ENCODE measurements around the gene SNED1.

Gene SNED1

DNA sequence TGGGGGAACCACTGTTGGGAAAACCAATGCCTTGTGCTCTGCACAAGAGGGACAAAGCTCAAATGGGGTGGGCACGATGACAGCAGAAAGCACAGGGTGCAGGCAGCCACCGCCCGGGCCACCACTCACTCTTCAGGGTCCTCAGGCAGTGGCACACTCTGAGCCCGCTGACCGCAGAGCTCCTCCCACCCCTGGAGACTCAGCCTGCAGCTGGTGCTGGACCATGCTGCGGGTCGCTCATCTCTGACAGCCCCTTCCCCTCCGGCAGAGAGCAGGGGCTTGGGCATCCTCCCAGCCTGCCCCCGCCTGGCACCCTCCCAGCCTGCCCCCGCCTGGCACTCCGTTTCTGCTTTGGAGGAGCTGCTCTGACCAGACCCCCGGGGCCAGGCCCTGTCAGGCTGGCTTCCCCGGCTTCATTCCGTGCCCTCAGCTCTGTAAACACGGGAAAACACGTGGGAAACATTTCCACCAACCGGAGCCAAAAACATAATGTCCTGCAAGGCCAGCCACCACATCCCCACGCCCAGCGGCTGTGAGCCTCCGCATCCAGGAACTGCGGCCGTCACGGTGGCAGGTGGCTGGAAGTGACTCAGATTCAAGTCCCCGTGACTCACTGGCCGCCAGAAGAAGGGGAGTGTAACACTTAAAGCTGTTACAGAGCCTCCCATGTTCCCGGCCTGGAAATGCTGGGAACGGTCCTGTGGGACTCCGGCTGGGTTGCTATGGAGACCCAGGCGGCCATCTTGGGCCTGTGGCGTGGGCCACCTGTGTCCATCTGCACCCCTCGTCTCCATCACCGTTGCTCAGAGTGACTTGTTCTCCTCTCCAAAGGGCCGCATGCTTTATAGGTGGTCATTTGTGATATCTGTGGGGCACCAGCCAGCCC, 6.8 kb upstream of the SNED1 start:
- no peak for DNase-seq (ENCODE audit: low read depth in 4 of 4, low spot score in 1 of 4)

- DNase-seq (ENCODE audit: low read depth in 4 of 4, low spot score in 1 of 4) = no peak
Measured at GRCh38 chr2:240992572-240993291, 5.7 kb upstream of the SNED1 start.

- no peak for DNase-seq (ENCODE audit: low read depth in 4 of 4, low spot score in 1 of 4)
Measured at GRCh38 chr2:240993446-240994170, 4.8 kb upstream of the SNED1 start.

DNA sequence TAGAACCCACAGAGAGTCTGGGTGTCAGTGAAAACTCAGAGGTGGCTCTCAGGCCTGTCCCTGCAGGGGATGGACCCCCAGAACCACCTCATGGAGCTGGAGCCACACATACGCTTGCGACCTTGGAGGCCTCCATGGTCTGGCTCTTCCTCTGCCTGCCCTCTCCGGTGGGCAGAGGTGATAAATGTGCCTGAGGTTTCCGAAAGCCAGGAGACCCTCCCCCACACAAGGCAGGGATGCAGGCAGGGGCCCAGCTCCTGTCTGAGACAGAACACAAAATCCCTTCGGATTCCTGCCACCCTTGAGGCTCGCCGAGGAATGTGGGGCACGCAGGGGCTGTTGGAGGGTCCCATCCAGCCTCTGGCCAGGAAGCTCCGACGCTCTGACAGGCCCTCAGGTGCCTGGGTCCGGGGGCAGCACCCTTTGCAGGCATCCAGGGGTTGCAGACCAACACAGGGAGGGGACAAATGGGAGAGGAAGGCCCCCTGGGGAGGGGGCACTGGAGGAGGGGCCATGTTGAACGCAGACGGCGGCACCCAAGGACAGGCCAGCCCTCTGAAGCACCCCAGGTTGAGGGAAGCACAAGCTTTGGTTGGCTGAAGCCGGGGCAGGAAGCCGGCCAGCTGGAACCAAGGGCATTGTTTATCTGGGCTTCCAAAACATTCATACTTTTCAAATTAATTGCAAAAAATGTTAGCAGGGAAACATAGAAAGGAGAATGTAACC, 4.1 kb upstream of the SNED1 start:
- no peak for DNase-seq (ENCODE audit: low read depth in 4 of 4, low spot score in 1 of 4)

GRCh38 chr2:240995041-240996021, 3.1 kb upstream of the SNED1 start:
- no peak for DNase-seq (ENCODE audit: low read depth in 4 of 4, low spot score in 1 of 4)

DNA sequence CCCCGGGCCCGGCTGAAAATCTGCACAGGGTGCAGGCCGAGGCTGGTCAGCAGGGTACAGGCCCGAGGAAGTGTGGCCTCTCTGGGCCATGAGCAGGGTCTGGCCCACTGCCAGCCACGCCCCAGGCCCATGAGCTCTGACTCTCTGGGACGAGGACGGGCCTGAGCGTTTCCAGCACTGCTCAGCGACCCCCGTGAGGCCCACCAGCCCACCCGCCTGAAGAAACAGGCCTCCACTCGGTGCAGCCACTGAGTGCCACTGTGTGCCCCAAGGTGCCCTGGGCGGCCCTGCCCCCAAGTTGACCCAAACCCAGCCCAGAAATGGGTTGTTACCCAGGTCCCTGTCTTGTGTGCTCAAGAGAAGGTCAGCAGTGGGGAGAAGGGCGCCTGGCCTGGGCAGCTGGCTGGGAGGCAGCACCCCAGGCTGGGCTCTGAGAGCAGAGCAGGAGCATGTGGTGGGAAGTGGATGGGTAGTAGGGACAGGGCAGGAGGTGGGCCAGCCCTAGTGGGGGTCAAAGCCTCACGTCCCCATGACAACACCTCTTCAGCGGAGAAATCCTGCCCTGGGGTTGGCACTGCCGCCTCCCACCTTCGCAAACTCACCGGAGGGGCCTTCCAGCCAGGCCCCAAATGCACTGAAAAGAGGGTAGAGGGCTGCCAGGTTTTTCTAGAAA, 2.1 kb upstream of the SNED1 start:
- DNase-seq (ENCODE audit: low read depth in 4 of 4, low spot score in 1 of 4) = no peak

- DNase-seq (ENCODE audit: low read depth in 4 of 4, low spot score in 1 of 4) = no peak
Measured at GRCh38 chr2:240996834-240997140, 1.6 kb upstream of the SNED1 start.

DNA sequence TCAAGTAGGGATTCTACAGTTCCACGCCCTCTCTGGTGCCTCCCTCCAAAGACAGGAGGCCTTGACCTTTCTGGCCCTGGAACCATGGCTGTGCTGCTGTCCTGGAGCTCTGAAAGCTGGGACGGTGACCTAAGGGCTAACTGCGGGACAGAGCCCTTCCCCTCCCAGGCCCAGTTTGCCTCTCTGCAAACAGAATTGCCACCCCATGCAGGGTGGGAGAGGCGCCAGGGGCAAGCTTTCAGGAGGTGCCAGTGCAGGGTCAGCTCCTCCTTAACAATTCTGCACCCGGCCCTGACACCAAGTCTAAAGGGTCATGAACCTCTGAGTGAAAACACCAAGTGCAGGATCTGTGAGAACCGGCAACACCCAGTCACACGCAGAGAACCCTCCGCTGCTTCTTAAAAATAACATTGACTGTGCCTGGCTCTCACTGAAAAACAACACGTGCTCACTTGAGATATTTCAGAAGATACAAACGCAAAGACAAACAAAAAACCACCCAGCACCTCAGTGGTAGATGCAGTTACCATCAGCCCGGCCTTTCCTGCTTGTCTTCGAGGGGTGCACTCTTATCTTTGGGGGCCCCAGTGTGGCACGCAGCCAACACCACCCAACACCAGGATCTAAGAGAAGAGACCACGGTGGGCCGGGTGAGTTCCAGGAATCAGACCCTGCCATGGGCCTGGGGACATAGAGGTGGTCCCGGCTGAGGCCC, 1.1 kb upstream of the SNED1 start:
- no peak for DNase-seq (ENCODE audit: low read depth in 4 of 4, low spot score in 1 of 4)

GRCh38 chr2:240998706-240998994, 232 bp downstream of the SNED1 start:
- no peak for DNase-seq (ENCODE audit: low read depth in 4 of 4, low spot score in 1 of 4)

DNA sequence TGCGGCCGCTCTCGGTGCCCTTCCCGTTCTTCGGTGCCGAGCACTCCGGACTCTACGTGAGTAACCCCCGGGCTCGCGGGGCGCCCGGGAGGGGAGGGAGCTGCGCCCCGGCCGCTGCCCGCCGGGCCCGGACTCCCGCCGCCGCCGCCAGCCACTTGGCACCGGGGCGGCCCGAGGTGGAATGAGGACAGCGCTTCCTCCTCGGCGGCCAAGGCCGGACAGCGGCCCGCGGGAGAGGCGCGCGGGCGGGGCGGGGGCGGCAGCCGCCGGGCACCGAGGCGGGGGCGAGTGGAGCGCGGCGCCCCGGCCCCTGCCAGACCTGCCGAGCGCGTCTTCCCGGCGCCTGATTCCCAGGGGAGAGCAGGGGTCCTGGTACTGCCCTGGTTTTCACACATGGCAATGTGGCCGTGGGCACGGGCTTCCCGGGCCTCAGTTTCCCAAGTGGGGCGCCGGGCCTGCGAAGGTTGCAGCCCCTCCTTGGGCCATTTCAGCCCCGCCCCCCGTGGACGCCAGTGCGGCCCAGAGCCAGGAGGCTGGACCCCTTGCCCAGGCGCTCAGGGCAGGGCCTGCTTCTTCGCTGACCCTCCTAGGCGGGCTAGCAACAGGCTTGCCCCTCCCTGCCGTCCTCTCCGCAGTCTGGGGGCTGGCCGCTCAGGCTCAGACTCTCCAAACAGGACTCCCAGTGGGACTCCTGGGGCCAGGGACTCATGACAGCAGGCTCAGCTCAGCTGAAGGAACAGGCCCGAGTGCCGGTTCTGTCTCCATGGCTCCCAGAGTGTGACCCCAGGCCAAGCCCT, 775 bp downstream of the SNED1 start:
- DNase-seq (ENCODE audit: low read depth in 4 of 4, low spot score in 1 of 4) = no peak

DNA sequence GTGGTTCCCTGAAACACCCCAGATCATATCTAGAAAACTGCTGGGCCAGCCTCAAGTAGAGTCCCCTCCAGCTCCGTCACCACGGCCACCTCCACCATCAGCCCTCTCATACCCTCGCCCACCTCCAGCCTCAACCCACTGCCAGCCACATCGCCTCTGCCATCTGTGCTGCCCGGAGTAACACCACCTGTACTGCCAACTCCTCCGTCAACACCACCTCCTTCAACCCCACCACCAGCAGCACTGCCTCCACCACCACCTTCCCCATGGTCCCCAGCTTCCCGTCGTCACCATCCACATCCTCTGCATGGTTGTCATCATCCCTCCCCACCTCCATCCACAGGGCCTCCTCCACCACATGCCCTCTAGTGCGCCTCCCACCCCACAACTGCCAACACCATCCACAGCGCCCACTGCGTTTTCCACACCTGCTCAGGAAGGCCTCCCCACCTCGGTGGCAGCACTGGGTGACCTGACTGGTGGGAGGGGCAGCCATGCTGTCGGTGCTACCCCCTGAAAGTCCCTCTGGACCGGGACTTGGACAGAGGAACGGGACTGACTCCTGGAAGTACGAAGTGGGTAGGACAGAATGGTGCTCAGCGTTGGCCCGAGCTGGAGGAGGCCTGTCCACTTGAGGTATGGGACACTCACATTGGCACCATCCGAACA, 1.6 kb downstream of the SNED1 start:
- DNase-seq (ENCODE audit: low read depth in 4 of 4, low spot score in 1 of 4) = no peak

DNA sequence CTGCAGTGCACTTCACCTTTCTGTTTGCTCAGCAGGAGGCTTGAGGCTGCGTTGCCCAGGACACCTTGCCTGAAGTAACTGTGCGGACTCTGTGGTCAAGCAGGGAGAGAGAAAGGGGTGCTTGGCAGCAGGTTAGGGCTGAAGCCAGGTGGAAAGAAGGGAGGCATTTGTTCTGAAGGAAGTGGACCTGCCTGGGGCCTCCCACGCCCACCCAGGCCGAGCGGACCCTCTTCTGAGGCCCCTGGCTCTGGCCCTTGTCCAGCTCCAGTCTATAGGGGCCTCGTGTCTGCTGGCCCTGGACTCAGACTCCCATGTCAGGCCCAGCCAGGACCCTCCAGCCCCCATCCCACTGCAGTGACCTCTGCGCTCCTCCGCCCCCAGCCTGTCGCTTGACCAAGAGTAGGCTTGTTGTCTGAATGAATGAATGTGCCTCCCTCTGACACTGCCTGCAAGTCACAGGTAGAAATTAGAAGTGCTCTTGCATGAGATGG, 2.5 kb downstream of the SNED1 start:
- DNase-seq (ENCODE audit: low read depth in 4 of 4, low spot score in 1 of 4) = no peak

- DNase-seq (ENCODE audit: low read depth in 4 of 4, low spot score in 1 of 4) = no peak
Measured at GRCh38 chr2:241001413-241002274, 3.2 kb downstream of the SNED1 start.

GRCh38 chr2:241002275-241003046, 4.0 kb downstream of the SNED1 start:
- DNase-seq (ENCODE audit: low read depth in 4 of 4, low spot score in 1 of 4) = no peak

- DNase-seq (ENCODE audit: low read depth in 4 of 4, low spot score in 1 of 4) = no peak
Measured at GRCh38 chr2:241003047-241003360, 4.6 kb downstream of the SNED1 start.

DNA sequence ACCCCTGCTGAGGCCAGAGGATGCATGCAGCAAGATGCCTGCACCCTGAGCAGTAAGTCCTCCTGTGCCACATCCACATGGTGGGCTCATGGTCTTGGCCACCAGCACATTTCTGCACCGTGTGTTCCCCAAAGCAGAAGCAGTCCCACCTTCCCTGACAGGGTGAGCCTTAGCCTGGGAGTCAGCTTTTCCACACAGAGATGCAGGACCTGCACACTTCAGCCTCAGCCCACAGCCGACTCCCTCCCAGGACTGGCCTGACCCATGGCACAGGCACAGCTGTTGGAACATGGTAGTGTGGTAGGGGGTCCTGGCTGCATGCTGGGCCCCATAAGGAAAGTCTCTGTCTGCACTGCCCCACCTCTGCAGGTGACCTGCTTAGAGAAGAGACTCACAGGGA, 5.0 kb downstream of the SNED1 start:
- no peak for DNase-seq (ENCODE audit: low read depth in 4 of 4, low spot score in 1 of 4)

Data from stimulated activated CD4-positive, alpha-beta T cell treated with anti-CD3 and anti-CD28 coated beads, Interleukin-1b, Interleukin-23, amount 100 ng/mL, for 24 hours (primary cell).